WI38 (cell line): ENCODE results near the gene AK2.

Experiments
- H3K4me3 ChIP-seq: 2 replicates; pipeline ENCODE4 v1.5.1; 2011; ENCODE audit warnings: low read depth, mild to moderate bottlenecking, control low read depth, low read length
- TF ChIP-seq, protein P1 (sequence below): IDR thresholded peaks from 2 replicates; pipeline ENCODE4 v1.5.1; 2012; ENCODE audit warnings: low read depth, mild to moderate bottlenecking, control low read depth, low read length

AK2 gene

DNA sequence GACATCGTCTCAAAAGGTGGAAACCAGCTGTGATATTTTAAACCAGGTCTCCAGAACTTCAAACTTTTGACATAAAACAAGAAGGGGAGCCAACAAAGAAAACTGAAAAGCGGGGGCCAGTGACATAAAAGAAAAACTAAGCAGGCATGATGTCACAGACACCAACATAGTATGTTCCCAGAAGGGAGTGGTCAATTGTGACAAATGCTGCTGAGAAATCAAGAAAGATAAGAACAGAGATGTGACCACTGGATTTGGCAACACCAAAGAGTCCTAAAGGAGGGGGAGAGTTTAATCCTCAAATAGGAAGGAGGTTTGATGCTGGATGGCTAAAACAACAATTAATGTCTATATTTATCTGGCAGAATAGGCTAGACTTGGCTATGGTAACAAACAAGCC, 69.8 kb downstream of the AK2 start:
- TF ChIP-seq, protein P1, sequence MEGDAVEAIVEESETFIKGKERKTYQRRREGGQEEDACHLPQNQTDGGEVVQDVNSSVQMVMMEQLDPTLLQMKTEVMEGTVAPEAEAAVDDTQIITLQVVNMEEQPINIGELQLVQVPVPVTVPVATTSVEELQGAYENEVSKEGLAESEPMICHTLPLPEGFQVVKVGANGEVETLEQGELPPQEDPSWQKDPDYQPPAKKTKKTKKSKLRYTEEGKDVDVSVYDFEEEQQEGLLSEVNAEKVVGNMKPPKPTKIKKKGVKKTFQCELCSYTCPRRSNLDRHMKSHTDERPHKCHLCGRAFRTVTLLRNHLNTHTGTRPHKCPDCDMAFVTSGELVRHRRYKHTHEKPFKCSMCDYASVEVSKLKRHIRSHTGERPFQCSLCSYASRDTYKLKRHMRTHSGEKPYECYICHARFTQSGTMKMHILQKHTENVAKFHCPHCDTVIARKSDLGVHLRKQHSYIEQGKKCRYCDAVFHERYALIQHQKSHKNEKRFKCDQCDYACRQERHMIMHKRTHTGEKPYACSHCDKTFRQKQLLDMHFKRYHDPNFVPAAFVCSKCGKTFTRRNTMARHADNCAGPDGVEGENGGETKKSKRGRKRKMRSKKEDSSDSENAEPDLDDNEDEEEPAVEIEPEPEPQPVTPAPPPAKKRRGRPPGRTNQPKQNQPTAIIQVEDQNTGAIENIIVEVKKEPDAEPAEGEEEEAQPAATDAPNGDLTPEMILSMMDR: no peak
- H3K4me3 ChIP-seq: no peak overlapping the region

DNA sequence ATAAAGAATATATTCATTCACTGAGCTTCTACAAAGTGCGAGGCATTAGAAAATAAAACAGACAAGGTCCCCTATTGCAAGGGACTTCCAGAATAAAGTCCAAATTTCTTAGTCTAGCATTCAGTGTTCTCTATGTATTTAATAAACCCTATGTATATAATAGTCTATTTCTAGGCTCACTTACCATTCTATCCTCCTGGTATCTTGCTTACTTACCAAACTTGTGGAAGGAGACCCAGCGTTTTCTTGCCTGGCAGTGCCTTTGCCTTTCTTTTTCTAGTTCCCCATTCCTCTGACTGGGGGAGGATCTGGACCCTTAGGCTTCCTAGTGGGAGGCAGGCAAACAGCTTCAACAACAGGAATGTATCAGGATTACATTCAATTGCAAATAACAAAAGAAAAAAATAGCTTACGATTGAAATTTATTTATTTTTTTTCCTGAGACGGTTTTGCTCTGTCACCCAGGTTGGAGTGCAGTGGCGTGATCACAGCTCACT, 71.4 kb downstream of the AK2 start:
- peak overlapping the region; percentile 78 for H3K4me3 ChIP-seq
- TF ChIP-seq, protein P1: no peak

DNA sequence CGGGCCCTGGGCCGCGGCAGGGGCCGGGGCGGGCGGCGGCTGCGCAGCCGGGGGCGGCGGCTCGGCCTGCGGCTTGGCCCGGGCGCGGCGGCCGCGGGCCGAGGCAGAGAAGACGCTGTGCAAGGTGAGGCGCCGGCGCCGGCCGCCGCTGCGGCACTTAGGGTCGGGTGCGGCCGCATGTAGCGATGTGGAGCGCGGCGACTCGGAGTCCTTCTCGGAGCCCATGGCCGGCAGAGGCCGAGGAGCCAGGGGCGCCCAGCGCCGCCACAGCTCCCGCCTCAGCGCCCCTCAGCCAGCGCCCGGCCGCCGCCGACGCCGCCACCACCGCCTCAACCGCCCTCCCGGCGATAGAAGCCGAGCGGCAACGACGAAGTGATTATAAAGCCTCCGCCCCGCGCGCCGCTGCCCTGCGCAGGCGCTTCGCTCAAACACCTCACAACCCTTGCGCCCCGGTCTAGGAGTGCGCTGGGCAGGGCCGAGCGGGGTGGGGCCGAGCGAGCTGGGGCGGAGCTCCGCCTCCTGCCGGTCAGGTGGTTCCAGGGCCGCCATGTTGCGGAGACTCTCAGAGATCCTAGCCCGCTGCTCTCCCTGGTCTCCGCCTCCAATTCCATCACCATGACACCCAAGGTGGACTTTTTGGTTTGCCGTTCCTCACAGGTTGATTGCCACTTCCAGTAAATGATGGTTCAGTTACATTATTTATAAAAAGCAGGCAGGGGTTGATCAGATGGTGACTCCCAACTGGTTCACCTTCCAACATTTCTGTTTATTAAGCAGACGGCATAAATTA, 72.0 kb downstream of the AK2 start, which contains the start of gene RNF19B:
RNF19B (minus strand) TSS at position 349 of the 790 bp plus-strand sequence; CDS start at position 225, 124 bp downstream.
- peak within 1 kb of the TSS; percentile 78 for H3K4me3 ChIP-seq
- TF ChIP-seq, protein P1: no peak

DNA sequence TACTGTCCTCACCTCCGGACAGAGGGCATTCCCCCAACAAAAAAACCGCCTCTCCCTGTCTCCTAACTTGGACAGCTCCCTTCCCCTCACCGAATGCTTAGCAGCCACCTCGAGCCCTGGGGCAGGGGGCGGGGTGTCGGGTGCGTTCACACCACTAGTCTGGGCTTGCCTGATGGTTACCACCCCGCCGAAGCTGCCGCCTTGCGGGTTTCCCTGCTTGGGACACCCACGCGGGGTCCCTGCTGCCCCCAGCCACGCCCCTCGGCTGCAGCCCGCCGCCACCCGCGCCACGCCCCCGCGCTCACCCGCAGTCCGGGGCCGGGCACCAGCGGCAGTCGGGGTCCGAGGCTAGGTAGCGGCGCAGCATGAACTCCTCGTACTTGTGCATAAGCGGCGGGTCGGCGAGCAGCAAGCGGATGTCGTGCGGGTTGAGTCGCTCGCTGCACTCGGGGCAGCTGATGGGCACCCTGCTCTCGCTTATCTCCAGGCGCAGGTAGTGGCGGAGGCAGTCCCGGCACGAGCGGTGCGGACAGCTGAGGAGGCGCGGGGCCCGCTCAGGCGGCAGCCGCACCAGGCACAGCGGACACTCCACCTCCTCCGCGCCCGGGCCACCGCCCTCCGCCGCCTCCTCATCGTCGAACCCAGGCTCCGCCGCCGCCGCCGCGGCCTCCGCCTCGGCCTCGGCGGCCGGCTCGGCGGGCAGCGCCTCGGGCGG, 72.8 kb downstream of the AK2 start:
- TF ChIP-seq, protein P1: no peak

DNA sequence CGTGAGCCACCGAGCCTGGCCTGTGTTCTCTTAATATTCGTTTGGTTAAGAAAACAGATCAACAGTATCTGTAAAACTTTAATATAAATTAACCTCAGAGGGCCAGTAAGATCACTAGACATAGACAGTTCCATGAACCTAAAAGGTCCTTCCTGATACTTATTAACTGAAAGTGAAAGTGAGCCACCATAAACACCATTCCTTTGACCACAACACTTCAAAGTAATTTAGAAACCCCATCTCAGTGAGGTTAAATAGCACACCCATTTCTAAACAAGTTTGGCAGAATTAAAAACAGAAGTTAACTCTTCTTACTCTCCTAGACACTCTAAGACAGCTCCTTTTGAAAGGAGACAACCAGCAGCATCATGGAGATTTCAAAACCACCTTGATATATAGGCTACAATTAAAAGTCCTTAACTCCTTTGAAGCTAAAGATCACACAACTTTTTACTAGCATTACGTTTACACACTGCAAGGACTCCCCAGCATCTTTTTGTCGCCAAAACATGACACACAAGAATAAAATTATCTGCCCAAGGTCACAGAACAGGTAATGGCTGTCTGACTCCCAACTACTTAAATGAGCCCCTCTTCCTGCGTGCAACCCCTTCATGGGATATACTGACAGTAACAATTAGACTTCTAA, 74.3 kb downstream of the AK2 start:
- H3K4me3 ChIP-seq: peak overlapping the region; percentile 78
- TF ChIP-seq, protein P1: no peak

More for the DNA sequence above, 72.8 kb downstream of the AK2 start:
- peak overlapping the region; percentile 78 for H3K4me3 ChIP-seq

DNA sequence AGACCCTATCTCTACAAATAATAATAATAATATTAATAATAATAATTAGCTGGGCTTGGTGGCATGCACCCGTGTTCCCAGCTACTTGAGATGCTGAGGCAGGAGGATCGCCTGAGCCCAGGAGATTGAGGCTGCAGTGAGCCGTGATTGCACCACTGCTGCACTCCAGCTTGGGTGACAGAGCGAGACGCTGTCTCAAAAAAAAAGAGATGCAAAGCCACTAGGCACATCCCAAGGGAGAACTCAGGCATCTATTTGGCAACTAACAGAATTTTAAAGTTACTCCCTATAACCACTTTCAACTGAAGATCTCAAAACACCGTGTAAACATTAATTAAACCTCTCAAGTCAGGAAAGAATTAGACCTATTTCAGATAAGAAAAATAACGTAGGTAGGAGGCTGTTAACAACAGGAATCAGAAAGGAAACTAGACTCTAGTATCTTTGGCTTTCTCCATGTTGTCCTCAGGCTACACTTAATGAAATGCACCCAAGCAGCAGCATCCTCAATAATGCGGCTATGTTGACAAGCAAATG, 75.8 kb downstream of the AK2 start:
- H3K4me3 ChIP-seq: no peak overlapping the region
- TF ChIP-seq, protein P1: no peak
